ELF-1 (cell line): ENCODE data around the gene PLET1.

Source experiments
- DNase-seq: peaks from one replicate; pipeline ENCODE4 v3.0.0-alpha.2; 2016; ENCODE audit warnings: low read depth, low spot score

Gene PLET1

DNA sequence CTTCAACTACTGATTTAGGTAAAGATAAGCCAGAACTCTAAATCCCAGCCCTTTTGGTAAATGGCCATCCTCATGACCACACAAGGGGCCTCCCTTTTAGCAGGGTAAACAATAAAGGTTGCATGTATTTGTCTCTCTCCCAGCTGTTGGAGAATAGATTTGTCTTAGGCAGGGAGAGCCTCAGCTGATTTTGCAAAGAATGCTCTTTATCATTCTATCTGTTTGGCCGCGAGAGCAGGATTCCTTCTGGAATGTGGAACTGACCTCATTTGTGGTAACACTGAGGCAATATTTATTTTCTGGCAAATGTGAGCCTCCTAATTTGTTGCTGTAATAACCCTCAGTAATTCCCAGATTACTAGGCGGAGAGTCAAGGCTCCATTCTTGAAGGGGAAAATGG is 19.2 kb downstream of the PLET1 start:
- DNase-seq, result no peak

DNA sequence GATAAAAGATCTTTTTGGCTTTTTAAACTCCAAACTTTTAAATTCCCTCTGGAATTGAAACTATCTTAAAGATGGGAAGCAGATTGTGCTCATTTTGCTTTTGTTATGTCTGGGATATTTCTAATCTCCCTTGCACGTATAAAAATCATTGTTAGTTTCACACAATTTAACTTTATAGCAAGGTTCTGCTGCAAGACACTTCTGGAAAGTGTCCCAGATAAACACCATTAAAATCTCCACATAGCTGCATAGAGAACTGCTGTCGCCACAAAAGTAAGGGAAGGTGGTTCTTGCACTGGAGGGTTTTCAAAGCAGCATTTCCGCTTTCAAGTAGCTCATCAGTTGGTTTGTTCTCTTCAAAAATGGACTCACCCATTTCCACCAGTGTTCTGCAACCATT is 22.6 kb downstream of the PLET1 start:
- DNase-seq, result no peak

DNA sequence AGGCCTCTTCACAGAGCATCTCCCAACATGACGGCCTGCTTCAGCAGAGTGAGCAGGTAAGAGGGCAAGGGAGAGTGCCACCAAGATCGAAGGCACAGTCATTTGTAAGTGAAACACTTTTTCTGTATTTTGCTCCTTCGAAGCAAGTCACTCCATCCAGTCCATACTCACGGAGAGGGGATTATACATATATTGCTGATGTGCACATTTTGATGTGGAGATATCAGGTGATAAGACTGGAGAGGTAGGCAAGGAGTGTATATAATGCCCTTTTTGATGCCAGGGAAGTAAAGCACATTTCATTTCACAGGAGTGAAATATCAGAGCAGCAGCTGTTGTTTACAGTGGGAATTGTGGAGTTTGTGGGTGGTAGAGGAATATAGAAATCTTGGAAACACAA is 23.2 kb downstream of the PLET1 start:
- no peak for DNase-seq

DNA sequence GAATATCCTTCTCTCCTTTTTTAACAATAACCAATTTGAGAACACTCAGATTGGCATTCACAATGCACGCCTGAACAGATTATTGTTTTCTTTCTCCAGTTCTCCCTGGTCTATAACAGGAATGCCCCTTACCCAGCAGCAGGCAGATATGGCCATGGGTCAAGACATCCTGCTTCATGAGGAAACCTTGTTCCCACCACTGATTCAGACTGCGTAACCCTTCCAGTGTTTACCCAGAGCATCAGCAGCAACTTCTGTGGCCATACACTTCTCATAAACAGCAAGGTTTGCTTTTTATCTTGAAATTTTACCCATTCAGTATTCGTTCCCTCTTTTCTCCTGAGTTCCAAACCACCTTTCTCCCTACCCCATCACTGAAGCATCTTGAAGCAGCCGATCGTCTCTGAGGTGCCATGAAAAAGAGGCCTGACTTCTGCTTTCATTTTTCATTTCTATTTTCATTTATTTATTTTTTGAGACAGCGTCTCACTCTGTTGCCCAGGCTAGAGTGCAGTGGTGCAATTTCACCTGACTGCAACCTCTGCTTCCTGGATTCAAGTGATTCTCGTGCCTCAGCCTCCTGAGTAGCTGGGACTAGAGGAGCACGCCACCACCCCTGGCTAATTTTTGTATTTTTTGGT is 24.8 kb downstream of the PLET1 start:
- DNase-seq, result no peak

DNA sequence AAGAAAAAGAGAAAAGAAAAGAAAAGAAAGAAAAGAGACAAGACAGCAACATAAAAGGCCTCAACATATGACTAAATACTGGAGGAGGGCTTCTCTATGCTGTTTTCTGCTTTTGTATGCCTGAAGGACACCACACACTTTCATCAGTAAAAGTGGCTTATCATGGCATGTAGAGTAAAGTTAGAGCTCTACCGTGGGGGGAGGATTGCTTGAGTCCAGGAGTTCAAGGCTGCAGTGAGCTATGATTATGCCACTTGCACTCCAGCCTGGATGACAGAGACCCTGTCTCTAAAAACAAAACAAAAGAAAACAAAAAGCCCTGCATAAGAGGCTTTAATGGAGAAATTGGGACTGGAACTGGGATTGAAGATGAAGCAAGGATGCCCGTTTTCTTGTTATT is 28.7 kb downstream of the PLET1 start:
- DNase-seq, result no peak

GRCh38 chr11:112229746-112230433 is 30.8 kb downstream of the PLET1 start:
- no peak for DNase-seq

GRCh38 chr11:112229159-112229558 is 31.5 kb downstream of the PLET1 start:
- no peak for DNase-seq

- DNase-seq, result no peak
Measured at GRCh38 chr11:112228706-112229105, 32.0 kb downstream of the PLET1 start.

DNA sequence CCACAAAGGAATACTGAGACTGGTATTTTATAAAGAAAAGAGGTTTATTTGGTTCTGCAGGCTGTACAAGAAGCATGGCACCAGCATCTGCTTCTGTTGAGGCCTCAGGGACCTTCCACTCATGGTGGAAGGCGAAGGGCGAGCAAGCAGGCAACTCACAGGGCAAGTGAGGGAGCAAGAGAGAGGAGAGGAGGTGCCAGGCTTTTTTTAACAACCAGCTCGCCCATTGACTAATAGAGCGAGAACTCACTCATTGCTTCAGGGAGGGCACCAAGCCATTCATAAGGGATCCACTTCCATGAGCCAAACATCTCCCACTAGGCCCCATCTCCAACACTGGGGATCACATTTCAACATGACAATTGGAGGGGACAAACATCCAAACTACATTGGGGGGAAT is 33.2 kb downstream of the PLET1 start:
- no peak for DNase-seq

GRCh38 chr11:112226831-112227401 is 33.7 kb downstream of the PLET1 start:
- no peak for DNase-seq

DNA sequence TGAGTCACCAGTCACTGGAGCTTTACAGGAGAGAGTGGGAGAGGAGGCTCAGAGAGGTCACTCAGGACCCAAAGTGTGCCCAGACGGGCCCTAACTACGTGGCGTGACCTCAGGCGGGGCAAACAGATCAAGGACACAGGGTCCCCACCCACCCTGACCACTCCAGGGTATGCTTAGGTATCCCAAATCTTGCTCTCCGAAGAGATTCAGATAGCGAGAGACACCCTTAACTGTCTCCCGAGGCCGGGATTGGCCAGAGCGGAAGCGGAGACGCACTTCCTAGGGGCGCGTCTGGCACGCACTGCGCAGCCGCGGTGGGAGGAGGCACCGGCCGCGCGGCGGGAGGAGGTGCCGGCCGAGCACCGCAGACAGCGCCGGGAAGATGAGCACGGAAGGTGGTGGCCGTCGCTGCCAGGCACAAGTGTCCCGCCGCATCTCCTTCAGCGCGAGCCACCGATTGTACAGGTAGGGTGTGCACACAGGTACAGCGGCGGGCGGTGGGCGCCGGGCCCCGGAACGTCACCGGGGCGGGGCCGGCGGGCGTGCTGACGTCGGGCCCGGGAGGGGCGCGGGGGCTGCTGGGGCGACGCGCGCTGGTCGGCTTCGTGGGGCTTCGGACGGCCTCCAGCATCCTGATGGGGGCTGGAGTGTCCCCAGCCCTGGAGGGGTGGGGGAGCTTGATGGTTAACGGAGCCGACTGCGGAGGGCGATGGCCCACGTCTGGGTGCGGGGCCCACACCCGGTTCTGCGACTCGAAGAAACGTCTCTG is 34.4 kb downstream of the PLET1 start, which contains the start of gene PTS:
TSS of gene PTS (plus strand) at position 367 of the 769 bp plus-strand sequence. CDS start at position 383, 16 bp downstream.
- DNase-seq, result peak; percentile 87

- no peak for DNase-seq
Measured at GRCh38 chr11:112225753-112226061, 35.0 kb downstream of the PLET1 start.

DNA sequence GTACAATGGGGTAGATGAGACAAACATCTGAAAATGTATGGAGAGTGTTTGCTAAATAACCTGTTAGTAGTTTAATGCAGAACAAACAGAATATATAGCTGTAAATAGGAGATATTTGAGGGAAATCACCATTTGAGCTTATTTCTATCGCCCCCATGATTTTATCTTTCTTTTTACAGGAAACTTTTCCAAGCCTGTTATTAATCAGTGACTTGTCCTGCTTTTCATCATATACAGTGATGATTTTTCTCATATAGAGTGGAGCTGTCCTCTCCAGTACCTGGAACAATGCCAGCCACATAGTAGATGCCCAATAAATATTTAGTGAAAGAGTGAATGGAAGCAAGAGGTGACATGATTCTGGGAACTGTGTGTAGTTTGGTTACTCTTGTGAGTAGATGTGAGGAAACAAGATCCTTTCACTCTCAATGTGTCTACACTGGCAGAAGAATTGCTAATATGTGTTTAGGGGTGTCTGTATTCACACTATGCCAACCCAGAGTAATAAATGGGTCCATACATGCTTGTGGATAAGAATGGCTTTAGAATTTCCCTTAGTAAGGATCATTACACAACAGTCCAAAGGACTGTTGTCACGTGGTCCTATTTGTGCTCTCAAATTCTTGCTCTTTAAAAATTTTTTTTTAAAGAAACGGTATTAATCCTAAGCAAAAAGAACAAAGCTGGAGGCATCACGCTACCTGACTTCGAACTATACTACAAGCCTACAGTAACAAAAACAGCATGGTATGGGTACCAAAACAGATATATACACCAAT is 36.7 kb downstream of the PLET1 start:
- no peak for DNase-seq

GRCh38 chr11:112223121-112223520 is 37.5 kb downstream of the PLET1 start:
- no peak for DNase-seq

DNA sequence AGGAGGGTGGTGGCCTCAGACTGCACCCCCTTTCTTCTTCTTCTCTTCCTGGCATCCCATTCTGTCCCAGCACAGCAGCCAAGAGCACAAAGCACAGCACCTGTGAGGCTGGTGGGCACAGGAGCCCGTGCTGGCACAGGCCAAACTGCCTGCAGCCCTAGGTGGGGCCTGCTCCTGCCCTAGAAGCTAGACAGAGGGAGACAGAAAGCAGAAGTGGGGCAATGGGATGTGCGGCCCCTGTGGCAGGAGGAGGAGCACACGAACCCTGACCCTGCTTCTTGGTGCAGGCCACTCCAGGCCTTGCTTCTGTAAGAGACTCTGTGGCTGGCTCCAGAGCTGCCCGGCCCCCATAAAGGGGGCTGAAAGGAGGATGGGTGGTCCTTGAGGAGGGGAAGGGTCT is 38.4 kb downstream of the PLET1 start:
- no peak for DNase-seq

DNA sequence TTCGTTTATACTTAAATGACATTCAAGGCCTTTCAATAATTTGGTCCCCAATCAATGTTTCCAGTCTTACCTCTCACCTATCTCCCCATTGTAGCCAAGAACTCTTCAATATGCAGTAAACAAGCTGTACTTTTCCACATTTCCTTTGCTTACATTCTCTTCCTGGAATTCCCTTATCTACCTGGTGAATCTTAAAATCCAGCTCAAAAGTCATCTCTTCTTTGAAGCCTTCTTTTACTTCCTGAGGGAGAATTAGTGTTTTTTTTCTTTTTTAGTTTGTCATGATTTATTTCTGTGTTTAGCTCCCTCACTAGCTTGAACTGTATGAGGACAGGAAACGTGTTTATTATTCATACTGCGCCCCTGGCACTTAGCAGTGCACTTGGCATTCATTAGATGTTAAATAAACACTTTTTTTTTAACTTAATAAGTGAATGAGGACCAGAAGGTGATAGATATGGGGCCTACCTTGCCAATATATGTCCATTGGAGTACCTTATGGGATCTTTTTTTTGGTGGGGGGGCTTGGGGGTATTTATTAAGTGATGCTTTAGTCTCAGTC is 39.3 kb downstream of the PLET1 start:
- no peak for DNase-seq

DNA sequence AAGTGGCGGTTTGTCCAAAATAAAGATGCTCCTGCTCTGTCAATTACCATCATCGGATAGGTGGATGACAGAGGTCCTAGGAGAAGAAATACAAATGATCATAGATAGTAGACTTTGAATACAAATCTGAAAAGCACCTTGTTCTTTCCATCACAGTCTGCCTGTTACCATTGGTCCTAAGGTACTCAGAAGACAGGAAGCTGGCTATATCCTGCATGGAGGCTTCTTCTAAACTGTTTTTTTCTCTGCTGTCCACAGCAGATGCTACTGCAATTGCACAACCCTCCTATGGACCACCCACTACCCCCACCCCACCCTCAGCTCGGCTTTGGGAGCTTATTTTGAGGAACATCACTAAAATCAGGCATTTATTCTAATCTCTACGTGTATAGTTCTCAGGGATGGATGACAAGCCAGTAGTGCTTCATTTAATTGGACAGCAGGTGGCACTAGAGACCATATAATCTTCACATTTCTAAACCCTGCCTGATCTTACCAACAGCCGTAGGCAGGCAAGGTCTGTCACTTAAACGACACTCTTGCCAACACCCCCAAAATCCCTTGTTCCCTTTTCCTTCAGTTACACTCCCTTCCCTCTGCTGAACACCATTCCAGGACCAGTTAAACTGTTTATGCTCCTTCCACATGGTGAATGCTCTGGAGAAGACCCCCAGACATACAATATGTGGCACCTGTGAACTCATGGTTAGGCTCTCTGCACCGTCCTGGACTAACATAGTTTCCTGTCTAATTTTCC is 41.0 kb downstream of the PLET1 start:
- DNase-seq, result peak; percentile 49

DNA sequence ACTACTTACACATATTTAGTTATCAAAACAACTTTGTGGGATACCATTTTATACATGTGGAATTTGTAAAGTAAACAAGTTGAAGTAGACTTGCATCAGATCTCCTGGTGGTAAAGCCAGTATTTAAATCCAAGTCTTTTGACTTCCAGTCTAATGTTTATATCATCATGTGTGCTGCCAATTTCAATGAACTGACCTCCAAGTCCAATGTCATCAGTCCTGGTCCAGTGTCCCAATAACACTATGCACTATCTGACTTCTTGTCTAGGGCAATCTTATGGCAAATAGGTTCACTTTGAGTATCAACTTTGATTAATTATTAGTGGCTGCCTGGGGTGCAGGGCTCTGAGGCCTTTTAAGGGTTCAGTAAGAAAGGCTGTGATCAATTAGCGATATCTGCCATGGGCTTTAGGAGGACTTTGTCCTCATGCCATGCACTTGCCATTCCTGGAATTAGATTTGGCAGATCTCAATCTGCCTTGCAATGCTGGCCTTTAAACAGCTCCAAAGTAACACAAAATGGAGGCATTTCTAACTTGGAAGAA is 44.0 kb downstream of the PLET1 start:
- DNase-seq, result no peak

DNA sequence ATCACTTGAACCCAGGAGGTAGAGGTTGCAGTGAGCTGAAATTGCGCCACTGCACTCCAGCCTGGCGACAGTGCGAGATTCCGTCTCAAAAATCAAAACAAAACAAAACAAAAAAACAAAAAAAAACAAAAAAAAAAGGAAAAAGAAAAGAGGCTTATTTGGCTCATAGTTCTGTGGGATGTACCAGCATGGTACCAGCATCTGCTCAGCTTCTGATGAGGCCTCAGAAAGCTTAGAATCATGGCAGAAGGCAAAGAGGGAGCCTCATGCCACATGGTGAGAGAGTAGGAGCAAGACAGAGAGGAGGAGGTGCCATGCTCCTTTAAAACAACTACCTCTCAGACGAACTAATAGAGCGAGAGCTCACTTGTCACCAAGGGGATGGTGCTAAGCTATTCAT is 45.0 kb downstream of the PLET1 start:
- DNase-seq, result no peak

- no peak for DNase-seq
Measured at GRCh38 chr11:112213753-112214152, 46.9 kb downstream of the PLET1 start.
